CD1c-positive myeloid dendritic cell (primary cell): ENCODE measurements around the gene KLRD1.
"Not testable (repeated sequence)": the region's sequence is repeated elsewhere in the genome, so short reads cannot be mapped to it uniquely, and the experiment has no call there.

Experiments
- DNase-seq: peaks from one replicate; pipeline ENCODE4 v3.0.0-alpha.2; 2016; ENCODE audit errors: extremely low spot score

The KLRD1 gene

DNA sequence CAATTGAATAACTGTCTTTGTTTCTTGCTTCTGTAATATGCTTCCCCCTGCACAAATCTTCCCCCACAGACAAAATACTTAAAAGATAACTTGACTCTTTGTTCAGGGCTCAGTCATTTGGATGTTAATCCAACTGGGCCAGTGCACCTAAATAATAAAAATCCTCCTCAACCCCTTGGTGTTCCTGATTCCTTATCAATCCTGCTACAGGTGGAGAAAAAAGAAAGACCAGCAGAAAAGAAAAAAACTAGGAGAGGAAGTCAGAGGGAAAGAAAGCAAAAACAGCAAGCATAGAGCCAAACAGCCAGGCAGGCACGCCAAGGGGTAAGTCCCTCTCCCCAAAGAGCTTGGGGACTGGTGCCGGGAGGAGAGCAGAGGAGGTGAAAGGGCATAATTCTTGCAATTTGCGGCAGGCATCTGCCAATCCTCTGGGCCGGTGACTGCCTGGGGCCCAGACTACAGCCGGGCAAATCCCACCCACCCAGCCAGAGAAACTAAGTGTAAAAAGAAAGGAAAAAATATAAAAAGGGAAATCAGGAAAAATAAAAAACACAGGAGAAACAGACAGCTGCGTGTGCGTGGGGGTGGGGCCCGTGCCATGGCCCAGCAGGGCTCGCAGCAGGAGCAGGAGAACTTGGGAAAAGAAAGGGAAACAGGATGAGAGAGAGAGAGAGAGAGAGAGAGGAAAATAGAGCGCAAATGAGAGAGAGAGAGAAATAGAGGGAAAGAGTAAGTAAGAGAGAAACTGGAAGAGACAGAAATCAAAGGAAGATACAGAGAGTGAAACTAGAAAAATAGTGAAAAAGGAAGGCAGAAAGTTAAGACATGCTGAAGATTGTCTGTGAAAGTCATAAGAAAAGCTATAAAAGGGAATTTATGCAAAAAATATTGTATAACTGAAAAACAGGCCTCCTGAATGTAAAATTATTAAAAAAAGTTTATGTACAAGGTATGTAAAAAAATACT is 60.8 kb downstream of the KLRD1 start:
- no peak for DNase-seq

- DNase-seq, result no peak
These were observed 62.1 kb downstream of the KLRD1 start for GRCh38 chr12:10369557-10370415.

DNA sequence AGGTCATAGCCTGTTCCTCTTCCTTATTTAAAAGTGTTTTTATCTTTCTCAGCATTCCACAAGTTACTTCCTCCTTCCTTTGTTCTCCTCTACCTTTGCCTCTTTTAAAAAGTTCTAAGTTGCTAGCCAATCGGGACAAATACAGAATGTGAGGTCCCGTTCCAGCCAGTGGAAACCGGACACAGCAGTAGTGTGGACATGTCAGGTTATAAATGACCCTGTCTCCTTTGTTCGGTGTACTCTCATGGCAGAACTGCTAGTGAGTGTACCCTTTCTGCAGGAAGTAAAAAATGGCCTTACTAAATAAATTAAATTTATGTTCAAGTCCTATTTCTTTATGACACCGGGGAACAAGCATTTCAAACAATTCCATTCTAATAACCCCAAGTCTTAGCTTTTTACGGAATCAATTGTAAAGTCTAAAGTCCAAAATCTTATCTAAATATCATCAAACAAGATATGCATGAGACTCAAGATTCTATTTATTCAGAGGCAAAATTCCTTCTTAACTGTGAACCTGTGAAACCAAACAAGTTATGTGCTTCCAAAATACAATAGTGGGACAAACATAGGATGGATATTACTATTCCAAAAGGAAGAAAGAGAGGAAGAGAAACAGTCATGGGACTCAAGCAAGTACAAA is 64.3 kb downstream of the KLRD1 start:
- not testable (repeated sequence) for DNase-seq

- DNase-seq, result no peak
These were observed 64.9 kb downstream of the KLRD1 start for GRCh38 chr12:10372559-10372958.

DNA sequence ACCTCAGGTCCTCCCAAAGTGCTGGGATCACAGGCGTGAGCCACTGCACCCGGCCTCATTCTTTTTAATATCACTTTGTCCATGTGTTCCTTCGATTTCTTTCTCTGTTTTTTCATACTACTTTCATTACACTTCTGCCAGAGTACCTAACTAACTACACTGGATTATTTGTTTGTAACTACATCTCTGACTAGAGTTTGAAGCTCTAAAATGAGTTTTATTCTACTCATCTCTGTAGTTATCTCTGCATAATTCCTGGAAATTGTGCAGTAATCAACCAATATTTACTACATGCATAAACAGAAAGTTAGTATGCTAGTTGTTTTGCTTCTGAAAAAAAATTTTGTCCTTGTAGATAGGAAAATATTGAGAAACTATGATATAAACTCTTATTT is 67.0 kb downstream of the KLRD1 start:
- no peak for DNase-seq

DNA sequence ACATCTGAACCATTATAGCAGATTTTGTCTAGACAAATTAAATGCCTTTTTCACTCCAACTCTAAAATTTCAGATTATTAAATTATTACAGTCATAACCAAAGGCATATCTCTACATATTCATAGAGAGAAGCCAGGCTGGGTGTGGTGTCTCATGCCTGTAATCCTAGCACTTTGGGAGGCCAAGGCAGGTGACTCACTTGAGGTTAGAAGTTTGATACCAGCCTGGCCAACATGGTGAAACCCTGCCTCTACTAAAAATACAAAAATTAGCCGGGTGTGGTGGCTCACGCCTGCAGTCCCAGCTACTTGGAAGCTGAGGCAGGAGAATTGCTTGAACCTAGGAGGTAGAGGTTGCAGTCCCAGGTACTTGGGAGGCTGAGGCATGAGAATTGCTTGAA is 71.1 kb downstream of the KLRD1 start:
- not testable (repeated sequence) for DNase-seq
